Measurements from ENCODE around the gene NOTUM.

Gene NOTUM

DNA sequence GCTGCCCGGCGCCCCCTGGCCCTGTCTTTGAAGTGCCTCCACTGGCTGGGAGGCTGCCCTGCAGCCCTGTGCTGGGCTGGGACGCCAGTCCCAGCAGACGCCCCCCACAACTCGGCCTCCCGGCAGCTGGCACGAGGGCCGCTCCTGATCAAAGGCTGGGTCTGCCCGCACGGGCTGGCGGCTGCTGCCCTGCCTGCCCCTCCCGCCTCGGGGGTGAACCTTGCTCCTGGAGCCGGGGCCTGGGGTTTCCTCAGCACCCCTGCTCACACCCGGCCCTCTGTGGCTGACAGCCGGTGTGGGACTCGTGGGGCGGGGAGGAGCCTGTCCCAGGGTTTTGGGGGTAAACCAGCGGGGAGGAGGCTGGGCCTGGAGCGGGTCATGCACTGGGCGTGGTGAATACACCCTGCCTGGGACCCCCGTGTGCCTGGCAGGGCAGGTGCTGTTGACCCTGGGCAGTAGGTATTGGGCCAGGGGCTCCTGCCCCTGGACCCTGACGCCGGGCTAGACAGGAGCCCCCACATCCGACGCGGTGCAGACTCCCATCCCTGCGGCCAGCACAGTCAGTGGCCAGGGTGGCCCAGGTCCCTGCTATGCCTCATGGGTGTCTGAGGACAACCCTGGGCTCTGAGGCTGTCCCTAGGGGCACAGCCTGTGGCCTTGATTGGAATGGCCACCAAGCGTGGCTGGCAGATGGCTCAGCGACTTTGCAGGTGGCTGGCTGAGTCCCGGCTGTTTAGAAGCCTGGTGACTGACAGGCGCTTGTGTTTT is 40.0 kb upstream of the NOTUM start:
- POLR2A ChIA-PET, result no interaction called here

DNA sequence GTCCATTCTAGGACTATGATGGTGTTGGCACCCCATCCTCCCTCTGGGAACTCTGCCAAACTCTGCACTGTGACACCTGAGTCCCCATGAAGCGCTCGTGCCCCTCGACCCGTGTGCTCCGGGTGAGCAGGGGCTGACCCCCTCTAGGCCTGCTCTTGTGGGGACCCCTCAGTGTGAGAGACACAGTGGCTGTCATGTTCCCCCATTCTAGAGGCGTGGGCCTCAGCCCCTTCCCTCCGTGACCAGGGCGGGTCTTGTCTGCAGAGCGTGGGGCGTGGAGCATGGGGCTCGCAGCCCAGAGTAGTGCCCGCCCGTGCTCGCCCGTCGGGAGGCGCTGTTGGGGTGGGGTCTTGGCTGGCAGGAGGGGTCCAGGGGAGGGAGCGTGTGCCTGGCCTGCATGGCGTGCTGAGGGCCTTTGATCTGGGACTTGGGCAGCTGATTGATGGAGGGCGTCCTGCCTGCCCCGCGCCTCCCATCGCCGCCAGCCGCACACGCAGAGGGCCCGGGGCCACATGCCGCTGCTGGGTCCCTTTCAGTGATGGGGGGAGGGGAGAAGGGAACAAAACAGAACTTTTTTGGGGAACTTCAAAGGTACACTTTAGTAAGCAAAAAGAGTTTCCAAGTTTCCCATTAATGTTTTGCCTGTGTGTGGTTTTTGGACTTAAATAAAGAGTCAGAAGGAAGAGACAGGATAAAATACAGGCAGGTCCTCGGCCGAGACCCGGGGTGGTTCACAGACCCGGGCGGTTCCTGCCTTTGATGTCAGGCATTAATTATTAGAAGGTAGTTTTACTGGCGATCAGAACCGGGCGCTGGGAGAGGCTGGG is 39.2 kb upstream of the NOTUM start:
- CTCF ChIA-PET, result no interaction called here
- POLR2A ChIA-PET, result no interaction called here
- no peak for DNase-seq (ENCODE audit: extremely low spot score)
- TF ChIP-seq, protein P1, sequence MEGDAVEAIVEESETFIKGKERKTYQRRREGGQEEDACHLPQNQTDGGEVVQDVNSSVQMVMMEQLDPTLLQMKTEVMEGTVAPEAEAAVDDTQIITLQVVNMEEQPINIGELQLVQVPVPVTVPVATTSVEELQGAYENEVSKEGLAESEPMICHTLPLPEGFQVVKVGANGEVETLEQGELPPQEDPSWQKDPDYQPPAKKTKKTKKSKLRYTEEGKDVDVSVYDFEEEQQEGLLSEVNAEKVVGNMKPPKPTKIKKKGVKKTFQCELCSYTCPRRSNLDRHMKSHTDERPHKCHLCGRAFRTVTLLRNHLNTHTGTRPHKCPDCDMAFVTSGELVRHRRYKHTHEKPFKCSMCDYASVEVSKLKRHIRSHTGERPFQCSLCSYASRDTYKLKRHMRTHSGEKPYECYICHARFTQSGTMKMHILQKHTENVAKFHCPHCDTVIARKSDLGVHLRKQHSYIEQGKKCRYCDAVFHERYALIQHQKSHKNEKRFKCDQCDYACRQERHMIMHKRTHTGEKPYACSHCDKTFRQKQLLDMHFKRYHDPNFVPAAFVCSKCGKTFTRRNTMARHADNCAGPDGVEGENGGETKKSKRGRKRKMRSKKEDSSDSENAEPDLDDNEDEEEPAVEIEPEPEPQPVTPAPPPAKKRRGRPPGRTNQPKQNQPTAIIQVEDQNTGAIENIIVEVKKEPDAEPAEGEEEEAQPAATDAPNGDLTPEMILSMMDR (IDR thresholded peaks at IDR 0.05; ENCODE audit: control extremely low read depth, extremely low read depth, low read depth, missing control alignments), result no peak

More for the DNA sequence above, 40.0 kb upstream of the NOTUM start:
- CTCF ChIA-PET, result no interaction called here
- TF ChIP-seq, protein P1 (IDR thresholded peaks at IDR 0.05; ENCODE audit: control extremely low read depth, extremely low read depth, low read depth, missing control alignments), result no peak
- DNase-seq (ENCODE audit: extremely low spot score), result no peak

DNA sequence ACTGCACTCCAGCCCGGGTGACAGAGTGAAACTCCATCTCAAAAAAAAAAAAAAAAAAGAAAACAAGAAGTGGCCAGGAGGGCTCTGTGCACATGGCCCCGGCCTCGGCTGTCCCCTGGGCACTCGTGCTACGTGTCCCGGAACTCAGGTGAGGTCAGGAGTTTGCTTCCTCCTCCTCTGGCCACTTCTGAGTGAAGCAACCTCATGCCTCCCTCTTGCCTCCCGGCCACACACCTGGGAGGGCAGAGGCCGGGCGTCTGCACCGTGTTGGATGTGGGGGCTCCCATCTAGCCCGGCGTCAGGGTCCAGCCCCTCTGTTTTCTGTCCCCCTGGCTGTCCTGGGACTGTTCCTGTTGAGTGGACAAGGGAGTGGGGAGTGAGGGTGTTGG is 38.6 kb upstream of the NOTUM start:
- CTCF ChIA-PET, result interaction anchor here (1.0 to 1.1 kb wide), 2 partner anchors 21 to 40 kb away, joined by 4 read pairs; no protein-coding TSS in a partner anchor
- POLR2A ChIA-PET, result no interaction called here
- TF ChIP-seq, protein P1 (IDR thresholded peaks at IDR 0.05; ENCODE audit: control extremely low read depth, extremely low read depth, low read depth, missing control alignments), result no peak
- no peak for DNase-seq (ENCODE audit: extremely low spot score)

DNA sequence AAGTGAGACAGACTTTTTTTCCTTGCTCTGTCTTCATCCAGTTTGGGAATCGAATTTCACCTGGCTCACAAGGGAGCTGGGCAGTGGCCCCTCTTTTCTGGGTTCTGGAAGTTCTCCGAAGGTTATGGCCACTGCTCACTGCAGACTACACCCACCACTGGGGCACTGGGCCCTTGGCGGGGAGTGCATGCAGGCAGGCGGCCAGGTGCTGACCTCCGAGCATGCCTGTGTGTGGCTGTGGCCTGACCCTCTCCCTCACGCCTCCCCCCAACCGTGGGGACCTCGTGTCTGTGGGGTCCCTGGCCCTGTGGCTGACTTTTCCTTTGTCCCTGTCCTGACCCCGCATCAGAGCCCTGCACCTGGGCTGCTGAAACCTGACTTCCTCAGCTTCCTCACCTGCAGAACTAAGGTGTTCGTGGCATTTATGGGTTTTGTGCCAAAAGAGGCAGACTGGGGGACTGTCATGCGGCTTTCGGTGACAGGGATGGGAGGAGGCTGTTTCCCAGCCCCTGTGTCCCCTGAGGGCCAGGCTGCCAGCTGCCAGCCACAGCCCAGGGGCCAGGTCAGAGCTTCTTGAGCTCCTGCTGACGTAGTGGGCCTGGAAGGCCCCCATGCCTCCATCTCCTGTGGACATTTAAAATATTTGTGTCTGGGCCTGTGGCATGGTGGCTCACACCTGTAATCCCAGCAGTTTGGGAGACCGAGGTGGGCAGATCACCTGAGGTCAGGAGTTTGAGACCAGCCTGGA is 37.9 kb upstream of the NOTUM start:
- DNase-seq (ENCODE audit: extremely low spot score), result no peak
- TF ChIP-seq, protein P1 (IDR thresholded peaks at IDR 0.05; ENCODE audit: control extremely low read depth, extremely low read depth, low read depth, missing control alignments), result no peak
- ChIA-PET CTCF (interaction anchor here (1.0 to 1.1 kb wide), 2 partner anchors 21 to 39 kb away, joined by 4 read pairs; no protein-coding TSS in a partner anchor), POLR2A (no interaction called here)

DNA sequence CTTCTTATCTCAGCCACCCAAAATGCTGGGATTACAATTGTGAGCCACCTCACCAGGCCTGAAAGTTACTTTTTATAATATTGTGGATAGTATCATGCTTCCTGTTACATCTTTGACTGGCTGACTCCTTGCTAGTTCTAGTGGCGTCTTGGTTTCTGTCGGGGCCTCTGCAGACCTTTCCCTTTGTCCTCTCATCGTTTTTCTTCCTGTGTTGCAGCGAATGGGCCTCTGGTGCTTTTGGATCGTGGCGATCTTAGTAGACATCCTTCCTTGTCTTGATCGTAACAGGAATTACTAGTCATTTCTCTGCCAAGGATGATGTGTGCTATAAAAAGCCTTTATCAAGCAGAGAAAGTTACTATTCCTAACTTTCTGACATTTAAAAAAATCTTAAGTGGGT is 37.2 kb upstream of the NOTUM start:
- CTCF ChIA-PET, result interaction anchor here (1.1 kb wide), 1 partner anchor 22 kb away, joined by 4 read pairs; no protein-coding TSS in a partner anchor
- POLR2A ChIA-PET, result no interaction called here
- DNase-seq (ENCODE audit: extremely low spot score), result no peak
- TF ChIP-seq, protein P1 (IDR thresholded peaks at IDR 0.05; ENCODE audit: control extremely low read depth, extremely low read depth, low read depth, missing control alignments), result no peak

Data from GM10248 (cell line).